Osteocyte (in vitro differentiated cells): ENCODE results near the gene ZNF774. TPM values are rescaled to one million over a fixed set of nuclear protein-coding genes. Genes with fewer than 3 reads are reported as not detected.
"Not testable (repeated sequence)": the region's sequence is repeated elsewhere in the genome, so short reads cannot be mapped to it uniquely, and the experiment has no call there.

Experiments used
- DNase-seq: peaks from one replicate; pipeline ENCODE4 v3.0.0; 2021; ENCODE audit warnings: mixed read lengths; ENCODE audit not compliant: unreplicated experiment; ENCODE audit errors: extremely low spot score
- H3K27ac Mint-ChIP-seq: one replicate; pipeline ENCODE4 v1.8.0; 2021; ENCODE audit warnings: mild to moderate bottlenecking, mixed read lengths; ENCODE audit not compliant: unreplicated experiment
- H3K27me3 Mint-ChIP-seq: one replicate; pipeline ENCODE4 v1.8.0; 2021; ENCODE audit warnings: mixed read lengths; ENCODE audit not compliant: unreplicated experiment
- H3K36me3 Mint-ChIP-seq: one replicate; pipeline ENCODE4 v1.8.0; 2021; ENCODE audit warnings: mixed read lengths; ENCODE audit not compliant: unreplicated experiment
- H3K4me1 Mint-ChIP-seq: one replicate; pipeline ENCODE4 v1.8.0; 2021; ENCODE audit warnings: mixed read lengths; ENCODE audit not compliant: unreplicated experiment
- H3K4me3 Mint-ChIP-seq: one replicate; pipeline ENCODE4 v1.8.0; 2021; ENCODE audit warnings: mild to moderate bottlenecking, moderate library complexity, mixed read lengths; ENCODE audit not compliant: unreplicated experiment
- H3K9me3 Mint-ChIP-seq: one replicate; pipeline ENCODE4 v1.8.0; 2021; ENCODE audit warnings: mixed read lengths; ENCODE audit not compliant: unreplicated experiment
- CTCF ChIP-seq: fragments of 200-600 bp; sonication (generic); IDR thresholded peaks from 2 replicates; pipeline ENCODE4 v1.5.0; 2021; ENCODE audit warnings: antibody characterized with exemption, mild to moderate bottlenecking, moderate library complexity
- long read RNA-seq: library from polyadenylated mRNA; unstranded; transcript quantifications from one replicate; pipeline ENCODE4 v2.0.0, GENCODE V29; 2021
- total RNA-seq: library from RNA; stranded (reverse); gene quantifications from 2 replicates; pipeline ENCODE4 v1.2.1, GENCODE V29; 2021

The ZNF774 gene
- total RNA-seq, result 1.6 and 3.1 TPM in 2 replicates
- long read RNA-seq, partial matches to known transcripts, result 0 of 4 reads
- long read RNA-seq, other reads (novel, unspliced or antisense), result 0 of 4 reads

GRCh38 chr15:90352107-90352893 is at the start of gene ZNF774:
Gene ZNF774 (plus strand): TSS chr15:90352284. CDS start chr15:90354661, 2,377 bp downstream.
- H3K4me1 Mint-ChIP-seq, result peaks cover 10% of the 10 kb centered on the region
- no peaks in the 10 kb centered on the region for H3K36me3 Mint-ChIP-seq
- peak; percentile 95 for DNase-seq
- no peaks in the 10 kb centered on the region for H3K9me3 Mint-ChIP-seq
- no peak for TF ChIP-seq CTCF
- no peaks in the 10 kb centered on the region for H3K27me3 Mint-ChIP-seq
- no peak within 1 kb of the TSS for H3K27ac Mint-ChIP-seq
- peak within 1 kb of the TSS; percentile 87 for H3K4me3 Mint-ChIP-seq

- not testable (repeated sequence) for H3K27ac Mint-ChIP-seq, H3K4me1 Mint-ChIP-seq, H3K36me3 Mint-ChIP-seq, H3K4me3 Mint-ChIP-seq, H3K27me3 Mint-ChIP-seq, H3K9me3 Mint-ChIP-seq
- DNase-seq, result peak; percentile 57
Measured at GRCh38 chr15:90305355-90305754, 46.7 kb upstream of the ZNF774 start.

GRCh38 chr15:90305932-90306331 is 46.2 kb upstream of the ZNF774 start:
- Mint-ChIP-seq H3K4me3 (no peak overlapping the region), H3K36me3 (no peaks in the 10 kb centered on the region), H3K9me3 (no peaks in the 10 kb centered on the region), H3K4me1 (peaks cover 3% of the 10 kb centered on the region), H3K27me3 (peaks cover 3% of the 10 kb centered on the region), H3K27ac (no peak overlapping the region)
- peak; percentile 7 for DNase-seq
- TF ChIP-seq CTCF, result no peak

GRCh38 chr15:90306560-90306959 is 45.5 kb upstream of the ZNF774 start:
- no peak overlapping the region for H3K27ac Mint-ChIP-seq
- no peaks in the 10 kb centered on the region for H3K4me1 Mint-ChIP-seq
- DNase-seq, result peak; percentile 21
- H3K27me3 Mint-ChIP-seq, result peaks cover 9% of the 10 kb centered on the region
- H3K4me3 Mint-ChIP-seq, result no peak overlapping the region
- no peaks in the 10 kb centered on the region for H3K36me3 Mint-ChIP-seq
- H3K9me3 Mint-ChIP-seq, result no peaks in the 10 kb centered on the region
- no peak for TF ChIP-seq CTCF

- Mint-ChIP-seq H3K4me1 (no peaks in the 10 kb centered on the region), H3K27me3 (peaks cover 19% of the 10 kb centered on the region), H3K36me3 (no peaks in the 10 kb centered on the region), H3K9me3 (no peaks in the 10 kb centered on the region), H3K4me3 (no peak overlapping the region), H3K27ac (no peak overlapping the region)
- TF ChIP-seq CTCF, result no peak
- DNase-seq, result peak; percentile 69
Measured at GRCh38 chr15:90307661-90308060, 44.4 kb upstream of the ZNF774 start.
